ENCODE measurements around the gene TBL1XR1. TPM values are rescaled to one million over a fixed set of nuclear protein-coding genes. Genes with fewer than 3 reads are reported as not detected.
A peak's percentile ranks its signal among the peaks of the same experiment; 100 is the strongest.

TBL1XR1 gene
- total RNA-seq, 1 donor from 2014 or later = 203 TPM

- no peak for FAIRE-seq
- no peak overlapping the region for H3K4me3 ChIP-seq (ENCODE audit: low read depth, low read length)
- DNase-seq (ENCODE audit: low read depth) = no peak
- no peak for TF ChIP-seq CTCF (IDR thresholded peaks at IDR 0.05; ENCODE audit: insufficient read depth, low read length, severe bottlenecking)
- no peaks in the 10 kb centered on the region for H3K27me3 ChIP-seq (ENCODE audit: control insufficient read depth, insufficient read depth, low read length)
- no peaks in the 10 kb centered on the region for H3K36me3 ChIP-seq (ENCODE audit: control insufficient read depth, insufficient read depth, low read length)
These were observed 49.5 kb downstream of the TBL1XR1 start for GRCh38 chr3:177147790-177148189.

DNA sequence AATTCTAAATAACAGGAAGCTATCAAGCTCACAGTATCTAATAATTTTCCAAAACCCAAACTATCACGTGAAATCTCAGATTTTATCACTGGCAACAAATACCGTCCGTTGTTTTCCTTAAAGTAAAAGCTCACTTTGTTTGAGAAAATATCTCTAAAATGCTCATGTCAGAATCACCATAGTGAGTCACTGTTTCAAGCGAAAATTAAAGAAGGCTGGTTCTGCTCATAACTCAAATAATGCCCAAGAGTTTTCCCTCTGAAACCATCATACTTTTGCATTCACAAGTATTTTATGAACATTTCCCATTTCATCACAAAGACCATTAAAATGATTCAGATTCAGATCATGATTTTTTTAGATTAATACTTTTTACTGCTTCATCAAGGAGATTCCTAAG is 50.6 kb downstream of the TBL1XR1 start:
- no peaks in the 10 kb centered on the region for H3K36me3 ChIP-seq (ENCODE audit: control insufficient read depth, insufficient read depth, low read length)
- DNase-seq (ENCODE audit: low read depth) (no peak), FAIRE-seq (no peak)
- TF ChIP-seq CTCF (IDR thresholded peaks at IDR 0.05; ENCODE audit: insufficient read depth, low read length, severe bottlenecking) = no peak
- H3K4me3 ChIP-seq (ENCODE audit: low read depth, low read length) = no peak overlapping the region
- no peaks in the 10 kb centered on the region for H3K27me3 ChIP-seq (ENCODE audit: control insufficient read depth, insufficient read depth, low read length)

GRCh38 chr3:177145954-177146353 is 51.3 kb downstream of the TBL1XR1 start:
- no peak for TF ChIP-seq CTCF (IDR thresholded peaks at IDR 0.05; ENCODE audit: insufficient read depth, low read length, severe bottlenecking)
- FAIRE-seq (no peak), DNase-seq (ENCODE audit: low read depth) (no peak)
- H3K27me3 ChIP-seq (ENCODE audit: control insufficient read depth, insufficient read depth, low read length) = no peaks in the 10 kb centered on the region
- no peaks in the 10 kb centered on the region for H3K36me3 ChIP-seq (ENCODE audit: control insufficient read depth, insufficient read depth, low read length)
- H3K4me3 ChIP-seq (ENCODE audit: low read depth, low read length) = no peak overlapping the region

- H3K27me3 ChIP-seq (ENCODE audit: control insufficient read depth, insufficient read depth, low read length) = no peaks in the 10 kb centered on the region
- no peaks in the 10 kb centered on the region for H3K36me3 ChIP-seq (ENCODE audit: control insufficient read depth, insufficient read depth, low read length)
- no peak overlapping the region for H3K4me3 ChIP-seq (ENCODE audit: low read depth, low read length)
- FAIRE-seq = no peak
- no peak for TF ChIP-seq CTCF (IDR thresholded peaks at IDR 0.05; ENCODE audit: insufficient read depth, low read length, severe bottlenecking)
- DNase-seq (ENCODE audit: low read depth) = no peak
These were observed 51.9 kb downstream of the TBL1XR1 start for GRCh38 chr3:177145381-177145780.

DNA sequence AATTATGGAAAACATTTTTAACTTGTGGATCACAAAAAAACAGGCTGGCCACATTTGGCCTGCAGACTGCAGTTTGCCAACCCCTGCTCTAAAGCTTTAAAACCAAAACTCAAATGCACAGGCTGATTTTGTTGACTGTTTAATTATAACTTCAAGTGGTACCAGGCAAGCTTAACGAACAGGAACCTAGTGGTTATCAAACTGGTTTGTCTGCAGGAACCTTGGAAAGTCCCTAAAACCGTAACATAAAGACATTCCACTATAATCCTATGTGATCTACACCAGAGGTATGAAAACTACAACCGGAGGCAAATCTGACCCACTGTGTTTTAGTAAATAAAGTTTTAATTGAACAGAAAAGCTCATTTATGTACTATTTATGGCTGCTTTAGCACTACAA is 52.4 kb downstream of the TBL1XR1 start:
- H3K27me3 ChIP-seq (ENCODE audit: control insufficient read depth, insufficient read depth, low read length) = no peaks in the 10 kb centered on the region
- no peak for FAIRE-seq
- TF ChIP-seq CTCF (IDR thresholded peaks at IDR 0.05; ENCODE audit: insufficient read depth, low read length, severe bottlenecking) = no peak
- no peaks in the 10 kb centered on the region for H3K36me3 ChIP-seq (ENCODE audit: control insufficient read depth, insufficient read depth, low read length)
- no peak overlapping the region for H3K4me3 ChIP-seq (ENCODE audit: low read depth, low read length)
- peak; percentile 52 for DNase-seq (ENCODE audit: low read depth)

DNA sequence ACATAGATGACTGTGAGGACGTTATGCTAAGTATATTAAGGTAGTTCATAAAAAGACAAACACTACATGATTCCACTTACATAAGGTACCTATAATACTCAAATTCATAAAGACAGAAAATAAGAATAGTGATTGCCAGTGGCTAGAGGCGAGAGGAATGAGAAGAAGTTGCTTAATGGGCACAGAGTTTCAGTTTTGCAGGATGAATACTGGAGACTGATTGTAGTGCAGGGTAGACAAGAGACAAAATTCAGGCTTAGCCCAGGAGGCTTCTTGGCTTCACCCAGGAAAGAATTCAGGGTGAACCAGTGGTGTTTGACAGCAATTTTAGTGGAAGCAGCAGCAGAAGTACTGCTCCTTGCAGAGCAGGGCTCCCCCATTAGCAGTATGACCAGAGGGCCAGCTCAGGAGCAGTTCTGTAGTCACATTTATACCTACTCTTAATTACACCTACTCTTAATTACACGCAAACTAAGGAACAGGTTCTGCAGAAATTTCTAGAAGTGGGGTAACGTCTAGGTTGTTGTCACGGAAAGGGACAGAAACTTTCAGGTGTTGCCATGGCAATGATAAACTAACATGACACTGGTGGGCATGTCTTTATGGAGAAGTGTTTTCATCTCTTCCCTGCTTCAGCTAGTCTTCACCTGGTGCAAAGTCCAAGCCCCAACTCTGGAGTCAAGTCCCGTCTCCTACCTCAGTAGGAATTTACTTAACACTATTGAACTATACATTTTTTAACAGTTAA is 55.2 kb downstream of the TBL1XR1 start:
- no peaks in the 10 kb centered on the region for H3K27me3 ChIP-seq (ENCODE audit: control insufficient read depth, insufficient read depth, low read length)
- TF ChIP-seq CTCF (IDR thresholded peaks at IDR 0.05; ENCODE audit: insufficient read depth, low read length, severe bottlenecking) = no peak
- DNase-seq (ENCODE audit: low read depth) (no peak), FAIRE-seq (no peak)
- no peak overlapping the region for H3K4me3 ChIP-seq (ENCODE audit: low read depth, low read length)
- H3K36me3 ChIP-seq (ENCODE audit: control insufficient read depth, insufficient read depth, low read length) = no peaks in the 10 kb centered on the region

Measured in bronchial epithelial cell (primary cell).